ENCODE measurements around the gene LEF1.

DNA sequence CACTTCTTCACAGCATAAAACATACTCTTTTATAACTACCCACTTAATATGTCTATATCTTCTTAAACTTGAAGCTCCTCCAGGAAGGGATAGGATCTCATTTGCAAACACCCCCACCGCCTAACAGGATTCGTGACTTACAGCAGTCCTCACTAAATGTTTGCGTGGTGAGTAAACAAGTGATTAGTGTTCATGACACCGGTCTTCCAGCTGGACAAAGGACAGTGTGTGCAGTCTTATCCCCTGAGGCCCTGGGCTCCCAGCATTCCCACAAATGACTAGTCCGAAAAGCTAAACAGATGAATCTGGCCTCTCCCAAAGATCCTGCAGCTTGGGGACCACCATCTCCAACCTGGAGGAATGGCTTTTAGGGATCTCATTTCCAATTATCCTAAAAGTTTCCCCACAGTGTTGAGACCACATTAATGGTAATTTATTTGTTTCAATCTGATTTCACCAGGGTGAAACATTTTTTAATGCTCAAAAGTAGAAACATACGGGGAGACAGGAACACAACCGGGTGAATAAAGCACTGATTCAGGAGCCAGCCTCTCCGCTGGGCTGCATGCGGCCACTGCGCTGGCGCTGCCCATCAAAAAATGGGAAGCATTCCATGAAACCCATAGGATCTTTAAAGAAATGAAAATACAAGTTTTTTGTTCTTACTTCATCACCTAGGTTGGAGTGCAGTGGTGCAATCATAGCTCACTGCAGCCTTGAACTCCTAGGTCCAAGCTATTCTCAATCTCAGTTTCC, 109.9 kb downstream of the LEF1 start:
- TF ChIP-seq, protein P1, sequence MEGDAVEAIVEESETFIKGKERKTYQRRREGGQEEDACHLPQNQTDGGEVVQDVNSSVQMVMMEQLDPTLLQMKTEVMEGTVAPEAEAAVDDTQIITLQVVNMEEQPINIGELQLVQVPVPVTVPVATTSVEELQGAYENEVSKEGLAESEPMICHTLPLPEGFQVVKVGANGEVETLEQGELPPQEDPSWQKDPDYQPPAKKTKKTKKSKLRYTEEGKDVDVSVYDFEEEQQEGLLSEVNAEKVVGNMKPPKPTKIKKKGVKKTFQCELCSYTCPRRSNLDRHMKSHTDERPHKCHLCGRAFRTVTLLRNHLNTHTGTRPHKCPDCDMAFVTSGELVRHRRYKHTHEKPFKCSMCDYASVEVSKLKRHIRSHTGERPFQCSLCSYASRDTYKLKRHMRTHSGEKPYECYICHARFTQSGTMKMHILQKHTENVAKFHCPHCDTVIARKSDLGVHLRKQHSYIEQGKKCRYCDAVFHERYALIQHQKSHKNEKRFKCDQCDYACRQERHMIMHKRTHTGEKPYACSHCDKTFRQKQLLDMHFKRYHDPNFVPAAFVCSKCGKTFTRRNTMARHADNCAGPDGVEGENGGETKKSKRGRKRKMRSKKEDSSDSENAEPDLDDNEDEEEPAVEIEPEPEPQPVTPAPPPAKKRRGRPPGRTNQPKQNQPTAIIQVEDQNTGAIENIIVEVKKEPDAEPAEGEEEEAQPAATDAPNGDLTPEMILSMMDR (IDR thresholded peaks at IDR 0.05), result no peak
- TF ChIP-seq POLR2A (IDR thresholded peaks at IDR 0.05) (no peak), EP300 (IDR thresholded peaks at IDR 0.05) (no peak)
